GM21737 (cell line): ENCODE data around the gene DAD1.
A peak's percentile ranks its signal among the peaks of the same experiment; 100 is the strongest.
"Not testable (repeated sequence)": the region's sequence is repeated elsewhere in the genome, so short reads cannot be mapped to it uniquely, and the experiment has no call there.

ENCODE experiments used
- ATAC-seq: cut with Tn5 transposase; IDR thresholded peaks from one replicate; pipeline ENCODE4 v1.9.1; 2021; ENCODE audit warnings: mild to moderate bottlenecking, moderate library complexity; ENCODE audit not compliant: unreplicated experiment

Gene DAD1

DNA sequence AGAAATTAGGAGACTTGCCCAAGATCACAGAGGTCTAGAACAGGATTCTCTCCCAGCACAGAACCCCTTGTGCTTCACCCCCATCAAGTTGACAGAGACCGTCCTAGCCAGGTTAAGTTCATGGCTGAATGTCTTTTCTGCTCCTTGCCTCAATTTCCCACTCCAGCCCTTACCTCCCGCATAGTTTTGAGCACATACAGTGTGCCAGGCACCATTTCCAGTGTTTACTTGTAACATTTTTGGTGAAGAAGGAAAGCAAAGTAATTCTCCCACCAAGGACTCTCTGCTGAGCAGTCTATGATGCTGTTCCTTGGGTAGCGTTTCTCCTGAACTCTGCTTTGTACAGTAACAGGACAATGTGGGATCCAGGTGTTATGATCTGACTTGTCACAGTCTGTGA is 10.3 kb upstream of the DAD1 start:
- no peak for ATAC-seq

- no peak for ATAC-seq
Measured at GRCh38 chr14:22598896-22599244, 9.8 kb upstream of the DAD1 start.

GRCh38 chr14:22598099-22598895 is 9.3 kb upstream of the DAD1 start, which contains the start of gene ABHD4:
Gene ABHD4, plus strand, starts transcription at chr14:22598300. Its CDS starts 7 bp downstream, at chr14:22598307.
- ATAC-seq = peak; percentile 63

- ATAC-seq = peak; percentile 32
Measured at GRCh38 chr14:22597771-22598098, 8.7 kb upstream of the DAD1 start.

DNA sequence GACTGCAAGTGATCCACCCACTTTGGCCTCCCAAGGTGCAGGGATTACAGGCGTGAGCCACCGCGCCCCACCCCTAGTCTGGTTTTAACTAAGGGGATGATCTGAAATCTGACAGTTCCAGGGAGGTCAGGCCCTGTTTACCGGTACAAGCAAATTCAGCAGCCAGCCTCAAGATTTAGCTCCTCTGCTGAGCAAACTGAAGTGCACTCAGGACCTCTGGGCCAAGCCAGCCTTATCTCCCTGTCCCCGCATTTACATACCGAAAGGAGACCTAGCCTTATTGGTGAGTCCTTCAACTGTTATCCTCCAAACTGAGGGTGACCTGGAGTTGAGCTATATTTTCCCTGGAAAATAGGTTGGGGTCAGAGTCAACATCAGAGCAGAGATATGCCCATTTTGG is 8.2 kb upstream of the DAD1 start:
- ATAC-seq = no peak

DNA sequence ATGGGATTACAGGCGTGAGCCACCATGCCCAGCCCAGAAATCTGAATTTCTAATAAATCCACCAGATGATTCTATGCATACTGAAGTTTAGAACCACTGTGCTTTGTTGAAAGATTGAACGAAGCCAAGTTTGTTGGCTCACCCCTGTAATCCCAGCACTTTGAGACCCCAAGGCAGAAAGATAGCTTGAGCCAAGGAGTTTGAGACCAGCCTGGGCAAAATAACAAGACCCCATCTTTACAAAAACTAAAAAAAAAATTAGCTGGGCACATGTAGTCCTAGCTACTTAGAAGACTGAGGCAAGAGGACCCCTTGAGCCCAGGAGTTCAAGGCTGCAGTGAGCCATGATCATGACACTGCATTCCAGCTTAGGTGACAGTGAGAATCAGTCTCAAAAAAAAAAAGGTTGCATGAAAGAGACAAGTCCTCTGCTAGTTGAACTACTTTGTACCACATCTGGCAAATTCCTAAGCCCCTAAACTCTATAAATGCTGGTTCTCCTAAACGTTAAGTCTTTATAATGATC is 7.4 kb upstream of the DAD1 start:
- no peak for ATAC-seq

DNA sequence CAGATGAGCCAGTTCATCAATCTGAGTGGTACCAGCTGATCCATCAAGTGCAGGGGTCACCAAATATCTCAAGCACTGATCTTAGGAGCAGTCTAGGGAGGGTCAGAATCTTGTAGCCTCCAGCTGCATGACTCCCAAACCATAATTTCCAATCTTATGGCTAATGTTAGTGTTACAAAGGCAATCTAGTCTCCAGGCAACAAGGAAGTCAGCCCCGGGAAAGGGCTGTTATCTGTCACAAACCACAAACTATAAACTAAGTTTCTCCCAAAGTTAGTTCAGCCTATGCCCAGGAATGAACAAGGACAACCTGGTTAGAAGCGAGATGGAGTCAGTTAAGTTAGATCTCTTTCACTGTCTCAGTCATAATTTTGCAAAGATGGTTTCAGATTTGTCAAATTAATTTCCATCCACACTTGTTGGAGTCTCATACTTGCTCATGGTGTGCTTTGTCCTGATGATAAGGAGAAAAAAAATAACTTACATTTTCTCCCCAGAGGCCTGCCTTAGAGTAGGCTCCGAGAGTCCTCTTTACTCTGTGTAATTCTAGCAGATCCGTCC is 5.2 kb upstream of the DAD1 start:
- no peak for ATAC-seq

- no peak for ATAC-seq
Measured at GRCh38 chr14:22593601-22594000, 4.6 kb upstream of the DAD1 start.

DNA sequence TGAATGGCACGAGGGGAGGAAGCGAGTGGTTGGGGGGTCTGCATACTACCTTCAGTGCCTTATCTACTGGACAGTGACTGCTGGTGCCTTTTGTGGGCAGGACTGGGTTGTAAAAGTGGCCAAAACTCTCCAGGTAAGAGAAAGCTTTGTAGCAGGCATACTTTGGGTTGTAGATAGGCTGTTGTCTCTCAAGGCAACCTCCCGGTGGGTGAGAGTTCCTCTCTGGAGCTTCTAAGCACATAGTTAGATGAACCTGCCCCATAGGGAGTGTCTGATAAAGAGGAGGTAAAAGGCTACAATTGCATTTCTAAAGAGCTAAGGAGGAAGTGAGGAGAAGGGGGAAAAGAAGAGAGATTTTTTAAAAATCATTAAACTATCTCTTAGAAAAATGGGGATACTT is 4.2 kb upstream of the DAD1 start:
- no peak for ATAC-seq

DNA sequence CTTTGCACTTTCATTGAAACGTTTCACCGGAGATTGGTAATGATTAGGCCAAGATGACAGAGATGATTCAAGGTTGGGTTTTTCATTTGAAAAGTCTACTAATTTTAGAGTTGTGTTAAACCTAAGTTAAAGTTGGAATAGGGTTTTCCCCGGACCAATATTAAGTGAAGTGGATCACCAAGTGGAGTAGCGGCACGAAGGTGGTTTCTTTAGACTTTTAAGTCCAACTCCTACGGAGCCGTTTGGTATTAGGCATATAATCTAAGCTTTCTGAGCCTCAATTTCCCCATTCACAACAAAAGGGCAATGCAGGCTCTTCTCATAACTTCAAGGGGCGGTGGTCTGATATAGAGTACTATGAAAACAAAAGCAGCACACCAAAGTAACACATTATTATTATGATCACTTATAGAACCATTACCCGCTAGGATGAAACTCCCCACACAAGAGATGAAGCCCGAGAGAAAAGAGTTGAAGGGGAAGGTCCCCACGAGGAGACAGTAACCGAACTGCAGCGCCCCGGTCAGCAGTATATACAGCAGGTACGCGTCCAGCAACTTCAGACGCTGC is 413 bp downstream of the DAD1 start:
- no peak for ATAC-seq

DNA sequence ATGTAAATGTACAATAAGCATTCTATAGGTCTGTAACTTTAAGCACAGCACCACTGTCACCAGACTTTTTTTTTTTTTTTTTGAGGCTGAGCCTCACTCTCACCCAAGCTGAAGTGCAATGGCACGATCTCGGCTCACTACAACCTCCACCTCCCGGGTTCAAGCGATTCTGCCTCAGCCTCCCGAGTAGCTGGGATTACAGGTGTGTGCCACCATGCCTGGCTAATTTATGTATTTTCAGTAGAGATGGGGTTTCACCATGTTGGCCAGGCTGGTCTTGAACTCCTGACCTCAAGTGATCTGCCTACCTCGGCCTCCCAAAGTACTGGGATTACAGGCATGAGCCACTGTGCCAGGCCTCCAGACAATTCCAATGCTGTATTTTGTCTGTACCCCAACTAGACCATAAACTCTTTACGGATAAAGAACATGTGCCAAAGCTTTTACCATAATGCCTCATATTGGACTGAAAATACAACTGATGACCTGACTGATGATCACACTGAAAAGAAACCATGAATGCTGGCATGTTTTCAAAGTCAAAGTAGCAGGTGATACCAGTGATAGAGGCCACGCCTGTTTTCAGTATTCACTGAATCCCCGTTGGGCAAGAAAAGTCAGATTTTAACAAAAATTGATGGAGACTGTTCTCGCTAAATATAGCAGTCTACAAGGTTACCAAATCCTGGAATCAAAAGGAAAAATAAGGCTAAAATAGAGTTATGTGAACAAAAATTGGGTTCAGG is 1.2 kb downstream of the DAD1 start:
- not testable (repeated sequence) for ATAC-seq

GRCh38 chr14:22587247-22587646 is 1.8 kb downstream of the DAD1 start:
- no peak for ATAC-seq

DNA sequence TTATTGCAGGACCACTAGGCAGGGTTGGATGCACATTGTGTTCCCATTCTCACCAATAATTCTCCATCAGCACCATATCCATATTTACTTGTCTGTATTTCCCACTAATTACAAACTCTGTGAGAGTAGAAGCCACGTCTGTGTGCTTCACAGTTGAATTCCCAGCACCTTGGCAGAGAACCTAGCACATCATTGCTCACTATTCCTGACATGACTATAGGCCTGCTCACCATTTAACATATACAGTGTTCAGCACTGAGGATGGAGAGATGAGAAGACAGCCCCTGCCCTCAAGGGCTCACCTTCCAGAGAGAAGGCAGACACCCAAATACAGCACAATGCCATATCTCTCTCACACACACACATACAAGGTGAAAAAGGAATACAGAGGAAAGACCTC is 5.0 kb downstream of the DAD1 start:
- ATAC-seq = no peak

- ATAC-seq = no peak
Measured at GRCh38 chr14:22580625-22581024, 8.4 kb downstream of the DAD1 start.

GRCh38 chr14:22579881-22580280 is 9.1 kb downstream of the DAD1 start:
- ATAC-seq = no peak

DNA sequence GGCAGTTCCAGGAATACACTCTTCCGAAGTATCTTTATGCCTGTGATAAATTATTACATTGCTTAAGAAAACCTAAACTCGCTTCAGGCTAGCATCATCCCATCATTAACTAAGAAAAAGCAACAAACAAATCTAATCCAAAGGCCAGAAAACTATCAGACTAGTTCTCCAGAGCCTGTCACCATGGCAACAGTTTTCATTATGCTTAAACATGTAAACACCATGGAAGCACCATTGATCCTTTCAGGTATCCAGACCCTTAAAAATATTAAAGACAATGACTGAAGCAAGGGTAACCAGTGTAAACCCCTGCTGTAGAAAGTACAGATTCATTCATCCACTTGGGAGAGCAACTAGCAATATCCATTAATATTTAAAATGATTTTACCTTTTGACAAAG is 9.8 kb downstream of the DAD1 start:
- no peak for ATAC-seq

GRCh38 chr14:22577334-22577908 is 11.6 kb downstream of the DAD1 start:
- ATAC-seq = no peak

DNA sequence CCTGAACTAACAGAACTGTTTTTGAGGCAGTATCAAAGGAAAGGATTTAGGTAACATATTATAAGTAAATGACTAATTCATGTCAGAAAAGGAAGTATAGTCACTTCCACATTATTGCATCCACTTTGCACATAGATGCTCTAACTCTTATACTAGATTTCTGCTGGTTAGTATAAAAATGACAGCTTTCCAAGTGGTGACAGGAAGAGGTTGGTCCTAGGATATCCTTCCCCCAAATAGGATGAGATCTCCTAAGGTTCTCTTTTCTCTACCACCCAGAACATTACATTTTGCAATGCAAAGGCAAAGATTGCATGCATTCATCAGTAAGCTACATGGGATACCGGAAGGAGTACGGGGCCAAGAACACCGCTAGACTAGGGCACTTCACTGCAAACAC is 15.2 kb downstream of the DAD1 start:
- no peak for ATAC-seq

GRCh38 chr14:22572562-22573058 is 16.4 kb downstream of the DAD1 start:
- no peak for ATAC-seq

GRCh38 chr14:22570132-22570949 is 18.7 kb downstream of the DAD1 start:
- ATAC-seq = peak; percentile 74
